CD4-positive, alpha-beta T cell (primary cell): ENCODE results near the gene ZDHHC12. TPM values are rescaled to one million over a fixed set of nuclear protein-coding genes. Genes with fewer than 3 reads are reported as not detected.
A peak's percentile ranks its signal among the peaks of the same experiment; 100 is the strongest.

ENCODE experiments used
- ATAC-seq: fragments of 200-7000 bp; cut with Tn5 transposase; one replicate; pipeline ENCODE4 v1.10.0; 2022; ENCODE audit warnings: mild to moderate bottlenecking; ENCODE audit not compliant: poor library complexity
- CTCF ChIA-PET: fragments of 350-600 bp; sonication (Branson Sonifier 250); formaldehyde crosslinking; loops from one replicate; lab custom pipeline; 2021; ENCODE audit warnings: antibody characterized with exemption, inconsistent platforms; lab: Charles Lee
- POLR2A ChIA-PET: fragments of 350-600 bp; sonication (Branson Sonifier 250); formaldehyde crosslinking; loops from one replicate; lab custom pipeline; 2021; ENCODE audit warnings: antibody characterized with exemption, inconsistent platforms; lab: Charles Lee
- DNase-seq, 14 experiments: peaks; one replicate each; pipeline ENCODE4 v3.0.0-alpha.2; 2013 to 2020; ENCODE audit warnings: mixed read lengths in 2 of 14
- H3K27ac ChIP-seq, 2 donors: one replicate each; pipeline versions ENCODE4 v1.5.1 to v1.7.0; 2013; ENCODE audit warnings: low read length in 2 of 2, low read depth in 1 of 2, mild to moderate bottlenecking in 1 of 2
- H3K27me3 ChIP-seq, 2 experiments: 1 replicate in 1 of 2; 2 replicates in 1 of 2; pipeline versions ENCODE4 v1.6.1 to v1.7.0; 2013; ENCODE audit warnings: low read length in 2 of 2, control low read depth in 1 of 2, mild to moderate bottlenecking in 1 of 2, moderate library complexity in 1 of 2; ENCODE audit not compliant: insufficient read depth in 2 of 2, control insufficient read depth in 1 of 2
- H3K36me3 ChIP-seq: one replicate; pipeline ENCODE4 v1.6.1; 2013; ENCODE audit warnings: low read length, control low read depth; ENCODE audit not compliant: insufficient read depth
- H3K4me1 ChIP-seq: one replicate; pipeline ENCODE4 v1.6.1; 2013; ENCODE audit warnings: low read length, control low read depth; ENCODE audit not compliant: insufficient read depth
- H3K4me3 ChIP-seq: one replicate; pipeline ENCODE4 v1.5.1; 2013; ENCODE audit warnings: mild to moderate bottlenecking, low read length, moderate library complexity
- H3K9me3 ChIP-seq, 2 experiments: 1 replicate in 1 of 2; 2 replicates in 1 of 2; pipeline versions ENCODE4 v1.6.1 to v1.7.0; 2013; ENCODE audit warnings: low read length in 2 of 2, mild to moderate bottlenecking in 2 of 2, control low read depth in 1 of 2, moderate library complexity in 1 of 2; ENCODE audit not compliant: control insufficient read depth in 1 of 2, insufficient read depth in 1 of 2
- H3K27ac Mint-ChIP-seq: one replicate; pipeline ENCODE4 v1.8.0; 2020; ENCODE audit warnings: mixed read lengths
- H3K27me3 Mint-ChIP-seq: one replicate; pipeline ENCODE4 v1.8.0; 2021; ENCODE audit warnings: mixed read lengths
- H3K36me3 Mint-ChIP-seq: one replicate; pipeline ENCODE4 v1.8.0; 2021; ENCODE audit warnings: low read depth, mixed read lengths
- H3K4me1 Mint-ChIP-seq: one replicate; pipeline ENCODE4 v1.8.0; 2021; ENCODE audit warnings: low read depth, mixed read lengths
- H3K4me3 Mint-ChIP-seq: one replicate; pipeline ENCODE4 v1.8.0; 2020; ENCODE audit warnings: mild to moderate bottlenecking, mixed read lengths
- H3K9me3 Mint-ChIP-seq: one replicate; pipeline ENCODE4 v1.8.0; 2020; ENCODE audit warnings: mixed read lengths
- CTCF ChIP-seq: fragments of 200-600 bp; IDR thresholded peaks from one replicate; pipeline ENCODE4 v1.8.0; 2022; ENCODE audit warnings: antibody characterized with exemption, mild to moderate bottlenecking
- intact Hi-C, 2 experiments: fragments of 100-400 bp; cut with DNase I in 1 of 2; cut with micrococcal nuclease in 1 of 2; formaldehyde crosslinking; loops; one replicate each; pipeline versions ENCODE4 v1.15.1 to v1.9.0; 2023 to 2025; cut with DNase I, micrococcal nuclease
- total RNA-seq, 174 experiments: library from RNA in 2 of 174; stranded (reverse) in 2 of 174; gene quantifications; one replicate each; pipeline ENCODE4 v1.2.3 and lab custom pipeline; 2021 to 2026

The ZDHHC12 gene
- total RNA-seq, 2 experiments from 2014 or later = 22.0 to 23.7 TPM

GRCh38 chr9:128688501-128689292 lies 35.2 kb downstream of the ZDHHC12 start, which contains the start of gene SET:
Gene SET, plus strand, starts transcription at chr9:128689222. Its CDS starts 361 bp downstream, at chr9:128689583.
- peak; percentile 78 for ATAC-seq
- Mint-ChIP-seq H3K27ac (peak within 1 kb of the TSS; percentile 94), H3K27me3 (no peaks in the 10 kb centered on the region), H3K4me1 (peaks cover 59% of the 10 kb centered on the region), H3K4me3 (peak within 1 kb of the TSS; percentile 95), H3K36me3 (peaks cover 44% of the 10 kb centered on the region), H3K9me3 (no peaks in the 10 kb centered on the region)
- peaks cover 28% of the 10 kb centered on the region for H3K36me3 ChIP-seq
- H3K27me3 ChIP-seq = no peaks in the 10 kb centered on the region
- TF ChIP-seq CTCF = no peak
- DNase-seq = peak; percentile 82 to 97 (median 92)
- ChIA-PET CTCF (interaction anchor here (1.1 kb wide), 1 partner anchor 13 kb away, joined by 4 read pairs; the partner anchor contains the start of gene PKN3), POLR2A (interaction anchor here (0.6 to 3.9 kb wide), 18 partner anchors 12 to 438 kb away, joined by 3 to 33 read pairs (median 5); partner anchors contain the start of genes ENDOG, PKN3, SPOUT1 and URM1)
- peak within 1 kb of the TSS; percentile 84 for H3K27ac ChIP-seq
- intact Hi-C loops = loop anchor here (1.0 to 5.0 kb wide), 4 partner anchors 32 to 366 kb away; partner anchors contain the start of genes DYNC2I2 (in 2 of the 2), COQ4 (in 1 of the 2), TRUB2 (in 1 of the 2) and ZDHHC12 (in 1 of the 2)
- peak within 1 kb of the TSS; percentile 89 for H3K4me3 ChIP-seq
- H3K4me1 ChIP-seq = peaks cover 58% of the 10 kb centered on the region
- H3K9me3 ChIP-seq = no peaks in the 10 kb centered on the region

GRCh38 chr9:128687453-128687852 lies 36.5 kb downstream of the ZDHHC12 start:
- no peak for TF ChIP-seq CTCF
- Histone ChIP-seq H3K9me3 (no peaks in the 10 kb centered on the region), H3K27ac (no peak overlapping the region), H3K4me1 (peaks cover 67% of the 10 kb centered on the region), H3K4me3 (no peak overlapping the region), H3K27me3 (no peaks in the 10 kb centered on the region), H3K36me3 (peaks cover 15% of the 10 kb centered on the region)
- H3K27me3 Mint-ChIP-seq = no peaks in the 10 kb centered on the region
- intact Hi-C loops = loop anchor here in 1 of 2 experiments (5.0 kb wide), 2 partner anchors 35 to 40 kb away; partner anchors contain the start of gene ZDHHC12
- POLR2A ChIA-PET = interaction anchor here (3.6 kb wide), 1 partner anchor 30 kb away, joined by 15 read pairs; no protein-coding TSS in a partner anchor
- DNase-seq (no peak), ATAC-seq (no peak)
- H3K4me3 Mint-ChIP-seq = peak overlapping the region; percentile 95
- CTCF ChIA-PET = no interaction called here
- H3K27ac Mint-ChIP-seq = peak overlapping the region; percentile 91
- peaks cover 32% of the 10 kb centered on the region for H3K36me3 Mint-ChIP-seq
- H3K4me1 Mint-ChIP-seq = peaks cover 66% of the 10 kb centered on the region
- no peaks in the 10 kb centered on the region for H3K9me3 Mint-ChIP-seq

- intact Hi-C loops = loop anchor here in 1 of 2 experiments (5.0 kb wide), 2 partner anchors 36 to 39 kb away; partner anchors contain the start of gene ZDHHC12
- H3K36me3 Mint-ChIP-seq = peaks cover 19% of the 10 kb centered on the region
- no peaks in the 10 kb centered on the region for H3K36me3 ChIP-seq
- no peaks in the 10 kb centered on the region for H3K27me3 Mint-ChIP-seq
- H3K9me3 Mint-ChIP-seq = no peaks in the 10 kb centered on the region
- peaks cover 56% of the 10 kb centered on the region for H3K4me1 Mint-ChIP-seq
- H3K9me3 ChIP-seq = no peaks in the 10 kb centered on the region
- TF ChIP-seq CTCF = no peak
- POLR2A ChIA-PET = interaction anchor here (1.4 to 2.3 kb wide), 4 partner anchors 16 to 133 kb away, joined by 3 to 16 read pairs (median 11); partner anchors contain the start of genes DYNC2I2, ENDOG, PKN3 and ZDHHC12
- DNase-seq (peak in 10 of 14 experiments; percentile 13 to 84 (median 44)), ATAC-seq (no peak)
- peak overlapping the region; percentile 51 for H3K4me3 ChIP-seq
- CTCF ChIA-PET = interaction anchor here (2.3 to 2.5 kb wide), 2 partner anchors 16 to 133 kb away, joined by 7 read pairs; partner anchors contain the start of genes ENDOG and PKN3
- peak overlapping the region; percentile 52 to 71 for H3K27ac ChIP-seq
- no peaks in the 10 kb centered on the region for H3K27me3 ChIP-seq
- H3K4me1 ChIP-seq = peaks cover 63% of the 10 kb centered on the region
- peak overlapping the region; percentile 91 for H3K27ac Mint-ChIP-seq
- H3K4me3 Mint-ChIP-seq = peak overlapping the region; percentile 95
Observed at GRCh38 chr9:128685636-128686489, 38.1 kb downstream of the ZDHHC12 start.
